ENCODE data around the gene KIF11.

Gene KIF11

GRCh38 chr10:92667078-92667477, 74.1 kb downstream of the KIF11 start:
- in situ Hi-C loops (cut with MboI; ENCODE audit: low sequenced_read_pairs), result no loop called here

DNA sequence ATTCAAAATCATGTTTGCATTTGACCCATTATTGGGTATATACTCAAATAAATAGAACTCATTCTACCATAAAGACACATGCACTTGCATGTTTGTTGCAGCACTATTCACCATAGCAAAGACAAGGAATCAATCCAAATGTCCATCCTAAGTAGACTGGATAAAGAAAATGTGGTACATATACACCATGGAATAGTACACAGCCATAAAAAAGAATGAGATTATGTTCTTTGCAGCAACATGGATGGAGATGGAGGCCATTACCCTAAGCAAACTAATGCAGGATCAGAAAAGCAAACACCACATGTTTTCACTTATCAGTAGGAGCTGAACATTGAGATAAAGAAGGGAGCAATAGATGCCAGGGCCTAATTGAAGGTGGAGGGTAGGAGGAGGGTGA, 84.8 kb downstream of the KIF11 start:
- in situ Hi-C loops (cut with MboI; ENCODE audit: low sequenced_read_pairs), result no loop called here

DNA sequence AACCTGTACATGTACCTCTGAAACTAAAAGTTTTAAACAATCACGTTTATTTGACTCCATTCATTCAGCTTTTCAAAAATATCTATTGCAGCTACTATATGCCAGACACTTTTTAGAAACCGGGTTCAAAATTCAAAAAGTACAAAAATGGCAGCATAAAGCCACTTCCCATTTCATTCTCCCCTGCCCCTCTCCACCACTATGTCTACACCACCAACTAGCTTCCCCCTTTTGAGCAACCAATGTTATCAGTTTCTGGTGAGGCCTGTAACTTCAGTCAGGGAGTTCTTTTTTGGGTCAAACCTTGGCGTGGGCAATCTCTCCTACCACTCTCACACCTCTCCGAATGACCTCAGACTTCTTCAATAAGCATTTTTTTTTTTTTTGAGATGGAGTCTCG, 85.3 kb downstream of the KIF11 start:
- in situ Hi-C loops (cut with MboI; ENCODE audit: low sequenced_read_pairs), result no loop called here

- in situ Hi-C loops (cut with MboI; ENCODE audit: low sequenced_read_pairs), result no loop called here
Measured at GRCh38 chr10:92681306-92681834, 88.4 kb downstream of the KIF11 start.

GRCh38 chr10:92688573-92688926, 95.6 kb downstream of the KIF11 start:
- in situ Hi-C loops (cut with MboI; ENCODE audit: low sequenced_read_pairs), result no loop called here

DNA sequence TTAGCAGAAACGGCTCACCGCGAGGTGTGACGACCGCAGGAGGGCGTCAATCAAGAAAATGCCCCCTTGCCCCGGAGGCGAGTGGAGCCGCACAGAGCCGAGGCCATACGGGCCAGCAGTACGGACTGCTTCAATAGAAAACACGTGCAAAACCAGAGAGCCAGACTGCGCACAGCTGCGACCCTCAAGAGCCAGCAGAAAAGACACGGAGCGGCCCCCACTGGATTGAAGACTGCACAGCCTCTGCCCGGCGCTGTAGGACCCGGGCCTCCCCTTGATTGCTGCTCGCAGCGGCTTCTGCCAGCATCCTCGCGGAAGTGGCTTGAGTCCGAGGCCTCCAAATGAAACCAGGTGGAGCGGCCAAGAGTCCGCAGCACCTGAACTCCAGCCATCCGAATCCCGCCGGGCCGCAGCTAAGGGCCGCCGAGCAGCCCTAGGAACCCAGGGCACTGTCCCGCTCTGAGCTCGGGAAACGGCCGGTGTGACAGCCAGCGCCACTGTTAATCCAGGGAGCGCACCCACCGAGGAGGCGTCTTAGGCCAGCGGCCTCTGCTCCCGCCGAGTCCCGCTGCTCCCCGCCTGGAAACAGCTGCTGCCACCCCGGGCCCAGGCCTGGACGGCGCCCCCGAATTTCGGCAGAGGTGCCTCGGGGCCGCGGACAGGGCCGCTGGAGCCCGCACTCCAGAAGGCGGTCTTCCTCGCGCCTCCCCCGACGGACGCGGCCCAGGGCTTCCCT, 96.2 kb downstream of the KIF11 start:
- in situ Hi-C loops (cut with MboI; ENCODE audit: low sequenced_read_pairs), result no loop called here

DNA sequence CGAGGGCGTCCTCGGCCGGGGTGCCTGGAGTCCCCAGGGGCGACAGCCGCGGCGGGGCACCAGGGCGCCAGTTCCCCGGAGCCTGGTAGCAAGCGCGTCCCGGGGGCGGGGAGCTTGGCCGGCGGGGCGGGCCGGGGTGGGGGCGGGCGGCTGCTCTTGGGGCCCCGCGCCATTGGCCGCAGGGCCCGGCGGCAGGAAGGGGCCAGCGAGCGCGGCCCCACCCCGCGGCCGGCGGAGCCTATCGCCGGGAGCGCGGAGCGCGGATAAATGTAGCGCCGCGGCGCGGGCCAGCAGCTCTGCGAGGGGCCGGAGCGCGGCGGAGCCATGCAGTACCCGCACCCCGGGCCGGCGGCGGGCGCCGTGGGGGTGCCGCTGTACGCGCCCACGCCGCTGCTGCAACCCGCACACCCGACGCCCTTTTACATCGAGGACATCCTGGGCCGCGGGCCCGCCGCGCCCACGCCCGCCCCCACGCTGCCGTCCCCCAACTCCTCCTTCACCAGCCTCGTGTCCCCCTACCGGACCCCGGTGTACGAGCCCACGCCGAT, 96.8 kb downstream of the KIF11 start, which contains the start of gene HHEX:
Gene HHEX, plus strand, starts transcription at position 293 of the 548 bp plus-strand sequence. Its CDS starts 32 bp downstream, at position 325.
- in situ Hi-C loops (cut with MboI; ENCODE audit: low sequenced_read_pairs), result no loop called here

DNA sequence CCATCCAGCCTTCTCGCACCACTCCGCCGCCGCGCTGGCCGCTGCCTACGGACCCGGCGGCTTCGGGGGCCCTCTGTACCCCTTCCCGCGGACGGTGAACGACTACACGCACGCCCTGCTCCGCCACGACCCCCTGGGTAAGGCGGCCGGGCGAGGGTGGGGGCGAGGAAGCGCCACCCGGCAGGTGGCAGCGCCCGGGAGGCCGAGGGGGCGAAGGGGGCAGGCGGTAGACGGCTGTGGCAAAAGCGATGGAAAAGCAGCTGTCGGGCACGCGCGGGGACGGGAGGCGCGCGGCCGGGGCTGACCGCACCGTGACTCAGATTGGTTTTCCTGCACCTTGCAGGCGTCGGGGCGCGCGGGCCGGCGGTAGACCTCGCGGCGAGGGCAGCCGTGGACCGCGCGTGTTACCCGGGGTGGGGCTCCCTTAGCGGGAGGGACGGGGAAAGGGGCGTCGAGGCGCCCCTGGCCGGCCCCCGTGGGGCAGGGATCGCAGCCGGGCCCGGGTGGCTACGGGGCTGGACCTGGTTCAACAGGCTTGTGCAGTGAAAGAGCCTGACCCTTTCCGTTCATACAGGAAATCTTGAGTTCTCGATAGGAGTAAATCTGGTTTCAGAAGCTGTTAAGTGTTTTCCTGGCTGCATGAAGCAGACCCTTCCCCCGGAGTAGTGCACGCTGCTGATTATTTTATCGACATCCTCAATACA, 97.4 kb downstream of the KIF11 start:
- in situ Hi-C loops (cut with MboI; ENCODE audit: low sequenced_read_pairs), result no loop called here

DNA sequence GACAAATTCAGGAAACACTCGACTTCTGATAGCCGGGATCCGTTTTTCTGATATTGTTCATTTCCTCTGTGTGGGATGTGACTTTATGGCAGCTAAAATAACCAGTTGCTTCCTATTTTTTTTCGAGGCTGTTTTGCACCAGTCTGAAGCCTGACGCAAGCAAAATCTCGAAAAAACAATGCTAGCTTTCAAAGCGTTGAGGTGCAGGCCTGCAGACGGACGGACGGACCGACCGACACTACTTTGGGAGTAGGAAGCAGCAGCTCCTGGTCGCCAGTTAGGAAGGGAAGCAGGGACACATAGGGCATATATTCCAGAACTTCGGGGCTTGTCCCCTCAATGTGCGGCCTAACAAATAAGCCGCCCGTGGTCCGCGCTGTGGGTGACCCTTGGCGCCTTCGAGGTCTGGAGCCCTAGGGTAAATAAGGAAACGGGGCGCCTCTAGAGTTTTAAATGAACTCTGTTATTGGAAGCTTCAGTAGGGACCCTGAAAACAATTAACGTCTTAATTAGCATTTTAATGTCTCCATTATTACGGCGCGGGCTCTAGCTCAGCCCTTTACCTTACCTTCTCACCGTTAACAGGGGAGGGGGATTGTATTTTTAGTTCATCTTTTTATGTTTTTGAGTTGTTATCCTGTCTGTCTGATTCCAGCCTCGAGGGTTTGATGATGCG, 98.1 kb downstream of the KIF11 start:
- in situ Hi-C loops (cut with MboI; ENCODE audit: low sequenced_read_pairs), result no loop called here

GRCh38 chr10:92691591-92692079, 98.7 kb downstream of the KIF11 start:
- in situ Hi-C loops (cut with MboI; ENCODE audit: low sequenced_read_pairs), result no loop called here

GRCh38 chr10:92692080-92692671, 99.2 kb downstream of the KIF11 start:
- in situ Hi-C loops (cut with MboI; ENCODE audit: low sequenced_read_pairs), result no loop called here

DNA sequence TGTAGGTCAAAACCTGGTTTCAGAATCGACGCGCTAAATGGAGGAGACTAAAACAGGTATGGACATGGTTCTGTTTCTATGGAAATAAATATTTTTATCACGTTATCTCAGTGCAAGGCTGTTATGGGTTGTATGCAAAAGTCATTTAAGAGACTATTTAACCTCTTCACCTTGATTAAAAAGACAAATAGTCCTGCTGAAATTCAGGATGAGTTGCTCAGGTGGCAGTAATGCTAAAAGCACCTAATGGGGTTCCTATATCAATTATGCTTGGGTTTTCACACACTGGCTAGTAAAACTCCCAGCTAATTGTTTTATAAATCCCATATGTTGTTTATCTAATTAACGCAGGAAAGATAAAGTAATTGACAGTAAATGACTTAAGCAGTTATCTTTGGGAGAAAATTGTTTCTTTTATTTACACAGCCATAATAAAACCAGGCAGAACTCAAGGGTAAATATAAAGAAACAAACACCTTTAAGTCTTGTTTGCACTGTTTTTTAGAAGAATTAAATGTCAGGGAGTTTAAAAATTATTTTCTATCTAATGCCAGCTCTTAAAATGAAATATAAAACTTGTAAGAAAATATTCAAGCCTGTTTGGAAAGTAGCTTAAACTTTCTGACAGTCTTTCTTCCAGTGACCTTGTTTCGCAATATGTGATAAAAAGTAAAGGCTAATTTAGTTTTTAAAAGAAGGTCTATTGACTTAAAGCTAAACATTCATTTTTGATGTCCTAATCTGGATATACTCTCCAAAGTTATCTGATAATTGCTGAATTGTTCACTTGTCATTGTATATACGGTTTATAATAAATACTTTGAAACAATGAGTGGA, 100.0 kb downstream of the KIF11 start:
- in situ Hi-C loops (cut with MboI; ENCODE audit: low sequenced_read_pairs), result no loop called here

DNA sequence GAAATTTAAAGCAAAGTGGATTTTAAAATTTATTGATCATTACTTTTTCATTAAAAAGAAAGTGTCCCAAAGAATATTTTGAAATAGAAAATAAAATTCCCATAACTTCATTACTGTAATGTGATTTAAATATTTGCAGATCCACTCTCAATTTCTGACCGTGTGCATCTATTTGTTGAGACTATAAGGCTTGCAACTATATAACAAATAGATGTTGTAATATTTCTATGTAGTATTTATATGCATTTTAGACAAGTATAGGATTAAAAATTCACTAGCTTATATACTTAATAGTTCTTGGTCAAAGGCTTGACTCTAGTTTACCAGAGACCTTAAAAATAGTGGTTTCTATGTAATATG, 100.6 kb downstream of the KIF11 start:
- in situ Hi-C loops (cut with MboI; ENCODE audit: low sequenced_read_pairs), result no loop called here

- in situ Hi-C loops (cut with MboI; ENCODE audit: low sequenced_read_pairs), result no loop called here
Measured at GRCh38 chr10:92695679-92696605, 103.0 kb downstream of the KIF11 start.

- in situ Hi-C loops (cut with MboI; ENCODE audit: low sequenced_read_pairs), result no loop called here
Measured at GRCh38 chr10:92696606-92697383, 103.9 kb downstream of the KIF11 start.

DNA sequence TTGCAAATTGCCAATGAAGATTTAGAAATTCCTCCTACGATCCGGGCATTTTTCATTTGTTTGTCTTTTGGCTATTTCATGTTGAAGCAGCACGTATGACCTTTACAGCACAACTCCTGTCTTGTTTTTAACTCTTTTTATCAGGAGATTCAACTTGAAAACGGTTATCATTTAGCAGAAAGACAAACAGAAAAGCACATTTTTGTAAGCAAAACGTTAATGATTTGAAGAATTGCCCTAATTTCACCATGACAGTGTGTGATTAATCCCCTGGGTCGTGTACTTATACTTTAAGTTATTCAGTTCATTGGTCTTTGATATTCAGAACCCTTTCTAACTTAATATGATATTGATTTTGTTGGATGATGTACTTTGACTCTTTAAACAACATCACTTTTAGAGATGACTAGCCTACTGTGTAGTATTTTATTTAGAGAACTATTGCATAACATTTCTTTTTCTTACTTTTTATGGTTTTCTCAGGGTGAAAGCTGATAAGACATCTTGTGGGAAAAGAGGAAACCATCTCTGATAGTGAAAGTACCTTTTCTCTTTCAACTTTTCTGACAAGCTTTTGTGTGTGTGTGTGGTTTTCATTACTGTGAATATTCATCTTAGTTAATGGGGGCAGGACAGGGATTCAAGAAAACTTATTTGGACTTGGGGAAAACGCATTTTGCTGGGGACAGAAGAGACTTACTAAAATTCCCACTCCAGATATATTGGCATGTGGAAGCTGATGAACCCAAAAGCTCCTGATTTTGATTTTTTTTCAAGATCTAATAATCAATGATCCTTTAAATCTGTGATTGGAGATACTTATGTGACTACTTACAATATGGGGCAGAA, 105.0 kb downstream of the KIF11 start:
- in situ Hi-C loops (cut with MboI; ENCODE audit: low sequenced_read_pairs), result no loop called here

- in situ Hi-C loops (cut with MboI; ENCODE audit: low sequenced_read_pairs), result no loop called here
Measured at GRCh38 chr10:92699193-92699517, 106.2 kb downstream of the KIF11 start.
